ENCODE results near the gene PINLYP. TPM values are rescaled to one million over a fixed set of nuclear protein-coding genes. Genes with fewer than 3 reads are reported as not detected.
A peak's percentile ranks its signal among the peaks of the same experiment; 100 is the strongest.

PINLYP gene
- total RNA-seq, 1 experiment from 2014 or later, result 6.4 TPM

GRCh38 chr19:43628646-43629326, 53.2 kb downstream of the PINLYP start:
- no peak for DNase-seq (ENCODE audit: low spot score)
- no peak overlapping the region for H3K4me3 Mint-ChIP-seq
- TF ChIP-seq, protein P1, sequence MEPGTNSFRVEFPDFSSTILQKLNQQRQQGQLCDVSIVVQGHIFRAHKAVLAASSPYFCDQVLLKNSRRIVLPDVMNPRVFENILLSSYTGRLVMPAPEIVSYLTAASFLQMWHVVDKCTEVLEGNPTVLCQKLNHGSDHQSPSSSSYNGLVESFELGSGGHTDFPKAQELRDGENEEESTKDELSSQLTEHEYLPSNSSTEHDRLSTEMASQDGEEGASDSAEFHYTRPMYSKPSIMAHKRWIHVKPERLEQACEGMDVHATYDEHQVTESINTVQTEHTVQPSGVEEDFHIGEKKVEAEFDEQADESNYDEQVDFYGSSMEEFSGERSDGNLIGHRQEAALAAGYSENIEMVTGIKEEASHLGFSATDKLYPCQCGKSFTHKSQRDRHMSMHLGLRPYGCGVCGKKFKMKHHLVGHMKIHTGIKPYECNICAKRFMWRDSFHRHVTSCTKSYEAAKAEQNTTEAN (CRISPR knock-in tag; IDR thresholded peaks at IDR 0.05), result no peak
- TF ChIP-seq, protein P2, sequence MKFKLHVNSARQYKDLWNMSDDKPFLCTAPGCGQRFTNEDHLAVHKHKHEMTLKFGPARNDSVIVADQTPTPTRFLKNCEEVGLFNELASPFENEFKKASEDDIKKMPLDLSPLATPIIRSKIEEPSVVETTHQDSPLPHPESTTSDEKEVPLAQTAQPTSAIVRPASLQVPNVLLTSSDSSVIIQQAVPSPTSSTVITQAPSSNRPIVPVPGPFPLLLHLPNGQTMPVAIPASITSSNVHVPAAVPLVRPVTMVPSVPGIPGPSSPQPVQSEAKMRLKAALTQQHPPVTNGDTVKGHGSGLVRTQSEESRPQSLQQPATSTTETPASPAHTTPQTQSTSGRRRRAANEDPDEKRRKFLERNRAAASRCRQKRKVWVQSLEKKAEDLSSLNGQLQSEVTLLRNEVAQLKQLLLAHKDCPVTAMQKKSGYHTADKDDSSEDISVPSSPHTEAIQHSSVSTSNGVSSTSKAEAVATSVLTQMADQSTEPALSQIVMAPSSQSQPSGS (CRISPR knock-in tag; IDR thresholded peaks at IDR 0.05; ENCODE audit: borderline replicate concordance, low read depth), result no peak
- TF ChIP-seq ZNF425 (CRISPR knock-in tag; conservative IDR thresholded peaks at IDR 0.05) (no peak), USF2 (CRISPR knock-in tag; IDR thresholded peaks at IDR 0.05) (peak; percentile 81), NFYB (CRISPR knock-in tag; conservative IDR thresholded peaks at IDR 0.05; ENCODE audit: low read depth) (peak; percentile 70)
- TF ChIP-seq, protein P3, sequence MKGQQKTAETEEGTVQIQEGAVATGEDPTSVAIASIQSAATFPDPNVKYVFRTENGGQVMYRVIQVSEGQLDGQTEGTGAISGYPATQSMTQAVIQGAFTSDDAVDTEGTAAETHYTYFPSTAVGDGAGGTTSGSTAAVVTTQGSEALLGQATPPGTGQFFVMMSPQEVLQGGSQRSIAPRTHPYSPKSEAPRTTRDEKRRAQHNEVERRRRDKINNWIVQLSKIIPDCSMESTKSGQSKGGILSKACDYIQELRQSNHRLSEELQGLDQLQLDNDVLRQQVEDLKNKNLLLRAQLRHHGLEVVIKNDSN (CRISPR knock-in tag; IDR thresholded peaks at IDR 0.05), result peak; percentile 67
- CTCF ChIA-PET, result interaction anchor here (0.8 kb wide), 1 partner anchor 147 kb away, joined by 3 read pairs; no protein-coding TSS in a partner anchor
- POLR2A ChIA-PET, result no interaction called here
- no peaks in the 10 kb centered on the region for H3K36me3 Mint-ChIP-seq
- H3K27me3 Mint-ChIP-seq (ENCODE audit: low read depth), result peaks cover 59% of the 10 kb centered on the region
- peaks cover 10% of the 10 kb centered on the region for H3K4me1 Mint-ChIP-seq
- ATAC-seq, result no peak
- no peak overlapping the region for H3K27ac Mint-ChIP-seq
- no peaks in the 10 kb centered on the region for H3K9me3 Mint-ChIP-seq

- ChIA-PET CTCF (no interaction called here), POLR2A (no interaction called here)
- DNase-seq (ENCODE audit: low spot score) (no peak), ATAC-seq (no peak)
- Mint-ChIP-seq H3K4me3 (no peak overlapping the region), H3K27me3 (ENCODE audit: low read depth) (peaks cover 65% of the 10 kb centered on the region), H3K4me1 (peaks cover 10% of the 10 kb centered on the region), H3K36me3 (no peaks in the 10 kb centered on the region), H3K27ac (no peak overlapping the region), H3K9me3 (no peaks in the 10 kb centered on the region)
- TF ChIP-seq CREB1 (CRISPR knock-in tag; IDR thresholded peaks at IDR 0.05), result no peak
- no peak for TF ChIP-seq ELF4 (CRISPR knock-in tag; IDR thresholded peaks at IDR 0.05; ENCODE audit: low read depth)
- TF ChIP-seq, protein P4, sequence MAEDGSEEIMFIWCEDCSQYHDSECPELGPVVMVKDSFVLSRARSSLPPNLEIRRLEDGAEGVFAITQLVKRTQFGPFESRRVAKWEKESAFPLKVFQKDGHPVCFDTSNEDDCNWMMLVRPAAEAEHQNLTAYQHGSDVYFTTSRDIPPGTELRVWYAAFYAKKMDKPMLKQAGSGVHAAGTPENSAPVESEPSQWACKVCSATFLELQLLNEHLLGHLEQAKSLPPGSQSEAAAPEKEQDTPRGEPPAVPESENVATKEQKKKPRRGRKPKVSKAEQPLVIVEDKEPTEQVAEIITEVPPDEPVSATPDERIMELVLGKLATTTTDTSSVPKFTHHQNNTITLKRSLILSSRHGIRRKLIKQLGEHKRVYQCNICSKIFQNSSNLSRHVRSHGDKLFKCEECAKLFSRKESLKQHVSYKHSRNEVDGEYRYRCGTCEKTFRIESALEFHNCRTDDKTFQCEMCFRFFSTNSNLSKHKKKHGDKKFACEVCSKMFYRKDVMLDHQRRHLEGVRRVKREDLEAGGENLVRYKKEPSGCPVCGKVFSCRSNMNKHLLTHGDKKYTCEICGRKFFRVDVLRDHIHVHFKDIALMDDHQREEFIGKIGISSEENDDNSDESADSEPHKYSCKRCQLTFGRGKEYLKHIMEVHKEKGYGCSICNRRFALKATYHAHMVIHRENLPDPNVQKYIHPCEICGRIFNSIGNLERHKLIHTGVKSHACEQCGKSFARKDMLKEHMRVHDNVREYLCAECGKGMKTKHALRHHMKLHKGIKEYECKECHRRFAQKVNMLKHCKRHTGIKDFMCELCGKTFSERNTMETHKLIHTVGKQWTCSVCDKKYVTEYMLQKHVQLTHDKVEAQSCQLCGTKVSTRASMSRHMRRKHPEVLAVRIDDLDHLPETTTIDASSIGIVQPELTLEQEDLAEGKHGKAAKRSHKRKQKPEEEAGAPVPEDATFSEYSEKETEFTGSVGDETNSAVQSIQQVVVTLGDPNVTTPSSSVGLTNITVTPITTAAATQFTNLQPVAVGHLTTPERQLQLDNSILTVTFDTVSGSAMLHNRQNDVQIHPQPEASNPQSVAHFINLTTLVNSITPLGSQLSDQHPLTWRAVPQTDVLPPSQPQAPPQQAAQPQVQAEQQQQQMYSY (CRISPR knock-in tag; IDR thresholded peaks at IDR 0.05), result no peak
- no peak for TF ChIP-seq ZNF425 (CRISPR knock-in tag; conservative IDR thresholded peaks at IDR 0.05)
- TF ChIP-seq OVOL2 (CRISPR knock-in tag; IDR thresholded peaks at IDR 0.05; ENCODE audit: borderline replicate concordance), result no peak
- TF ChIP-seq, protein P5, sequence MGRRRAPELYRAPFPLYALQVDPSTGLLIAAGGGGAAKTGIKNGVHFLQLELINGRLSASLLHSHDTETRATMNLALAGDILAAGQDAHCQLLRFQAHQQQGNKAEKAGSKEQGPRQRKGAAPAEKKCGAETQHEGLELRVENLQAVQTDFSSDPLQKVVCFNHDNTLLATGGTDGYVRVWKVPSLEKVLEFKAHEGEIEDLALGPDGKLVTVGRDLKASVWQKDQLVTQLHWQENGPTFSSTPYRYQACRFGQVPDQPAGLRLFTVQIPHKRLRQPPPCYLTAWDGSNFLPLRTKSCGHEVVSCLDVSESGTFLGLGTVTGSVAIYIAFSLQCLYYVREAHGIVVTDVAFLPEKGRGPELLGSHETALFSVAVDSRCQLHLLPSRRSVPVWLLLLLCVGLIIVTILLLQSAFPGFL (CRISPR knock-in tag; IDR thresholded peaks at IDR 0.05; ENCODE audit: borderline replicate concordance), result no peak
- no peak for TF ChIP-seq NFE2L1 (CRISPR knock-in tag; IDR thresholded peaks at IDR 0.05)
Observed at GRCh38 chr19:43631491-43631890, 55.9 kb downstream of the PINLYP start.

Data from WTC11 (cell line).